Thoracic aorta endothelial cell (primary cell): ENCODE results near the gene DNASE1L1. TPM values are rescaled to one million over a fixed set of nuclear protein-coding genes. Genes with fewer than 3 reads are reported as not detected.

Experiments used
- small RNA-seq: library from RNA; depleted of rRNA; stranded (forward); fragments of <200 nt; gene quantifications from one replicate; pipeline ENCODE3, GENCODE V24; 2012
- total RNA-seq: library from RNA; depleted of rRNA; stranded (reverse); fragments of >200 nt; gene quantifications from 2 replicates; pipeline ENCODE4 v1.2.3, GENCODE V29; 2012

The DNASE1L1 gene
- 72.6 and 76.0 TPM in 2 replicates for total RNA-seq

GRCh38 chrX:154409222-154409871 lies at the start of gene DNASE1L1:
DNASE1L1 (minus strand) TSS chrX:154409254; CDS start chrX:154405568, 3,686 bp downstream.

GRCh38 chrX:154458116-154458953 lies 49.3 kb upstream of the DNASE1L1 start, which contains the start of gene PLXNA3:
PLXNA3 (plus strand) TSS chrX:154458281; CDS start chrX:154460184, 1,903 bp downstream.

GRCh38 chrX:154443992-154444754 lies 35.1 kb upstream of the DNASE1L1 start, which contains the start of gene FAM50A:
FAM50A (plus strand) TSS chrX:154444141; CDS start chrX:154444236, 95 bp downstream.

GRCh38 chrX:154436983-154437752 lies 28.1 kb upstream of the DNASE1L1 start, which contains the start of gene GDI1:
GDI1 (plus strand) TSS chrX:154437154; CDS start chrX:154437255, 101 bp downstream.

GRCh38 chrX:154428176-154429171 lies 19.4 kb upstream of the DNASE1L1 start, which contains the start of gene ATP6AP1:
ATP6AP1 (plus strand) TSS chrX:154428677; CDS start chrX:154428693, 16 bp downstream.

GRCh38 chrX:154397888-154398667 lies 11.0 kb downstream of the DNASE1L1 start, which contains the start of gene RPL10:
RPL10 (plus strand) TSS chrX:154398377; CDS start chrX:154398520, 143 bp downstream.

GRCh38 chrX:154378799-154379568 lies 30.1 kb downstream of the DNASE1L1 start, which contains the start of gene EMD:
EMD (plus strand) TSS chrX:154379295; CDS start chrX:154379485, 190 bp downstream.

GRCh38 chrX:154374313-154375155 lies 34.5 kb downstream of the DNASE1L1 start, which contains the start of gene FLNA:
FLNA (minus strand) TSS chrX:154374634; CDS start chrX:154371245, 3,389 bp downstream.

Small RNA genes lying within 50 kb of the gene (small RNA-seq; reads per million reads assigned to genes)
- gene MIR6858 = not detected
- gene SNORA70 = not detected

Other genes starting within 250 kb of the DNASE1L1 start
- not detected in 2 replicates for gene OPN1MW, start 226.7 kb downstream of the DNASE1L1 start, total RNA-seq
- not detected in 2 replicates for gene OPN1MW2, start 189.5 kb downstream of the DNASE1L1 start, total RNA-seq
- not detected in 2 replicates for gene OPN1MW3, start 151.7 kb downstream of the DNASE1L1 start, total RNA-seq
- gene TEX28, start 114.1 kb downstream of the DNASE1L1 start, total RNA-seq = not detected in 2 replicates
- gene TKTL1, start 113.5 kb downstream of the DNASE1L1 start, total RNA-seq = under 0.01 TPM in 1 of 2 replicates, not detected in the other
- 1,397 and 1,424 TPM in 2 replicates for gene FLNA, start 34.6 kb downstream of the DNASE1L1 start, total RNA-seq
- 32.3 and 38.3 TPM in 2 replicates for gene EMD, start 30.0 kb downstream of the DNASE1L1 start, total RNA-seq
- 2,059 and 2,767 TPM in 2 replicates for gene RPL10, start 10.9 kb downstream of the DNASE1L1 start, total RNA-seq
- 19.4 and 23.1 TPM in 2 replicates for gene TAFAZZIN, start 2.3 kb upstream of the DNASE1L1 start, total RNA-seq
- 65.6 and 70.3 TPM in 2 replicates for gene ATP6AP1, start 19.4 kb upstream of the DNASE1L1 start, total RNA-seq
- gene GDI1, start 27.9 kb upstream of the DNASE1L1 start, total RNA-seq = 76.2 and 88.4 TPM in 2 replicates
- gene FAM50A, start 34.9 kb upstream of the DNASE1L1 start, total RNA-seq = 30.4 and 43.2 TPM in 2 replicates
- 8.4 and 13.8 TPM in 2 replicates for gene PLXNA3, start 49.0 kb upstream of the DNASE1L1 start, total RNA-seq
- 8.5 and 12.9 TPM in 2 replicates for gene LAGE3, start 70.0 kb upstream of the DNASE1L1 start, total RNA-seq
- gene UBL4A, start 77.4 kb upstream of the DNASE1L1 start, total RNA-seq = 32.4 and 32.8 TPM in 2 replicates
- 17.3 and 18.7 TPM in 2 replicates for gene SLC10A3, start 81.4 kb upstream of the DNASE1L1 start, total RNA-seq
- 14.5 and 18.2 TPM in 2 replicates for gene FAM3A, start 107.0 kb upstream of the DNASE1L1 start, total RNA-seq
- gene G6PD, start 137.6 kb upstream of the DNASE1L1 start, total RNA-seq = 92.0 and 104 TPM in 2 replicates
- gene IKBKG, start 138.4 kb upstream of the DNASE1L1 start, total RNA-seq = 20.2 and 21.4 TPM in 2 replicates
- gene CTAG1A, start 175.9 kb upstream of the DNASE1L1 start, total RNA-seq = not detected in 2 replicates
- not detected in 2 replicates for gene CTAG1B, start 210.0 kb upstream of the DNASE1L1 start, total RNA-seq
- gene CTAG2, start 244.3 kb upstream of the DNASE1L1 start, total RNA-seq = not detected in 2 replicates